ENCODE measurements around the gene KRT80. TPM values are rescaled to one million over a fixed set of nuclear protein-coding genes. Genes with fewer than 3 reads are reported as not detected.
A peak's percentile ranks its signal among the peaks of the same experiment; 100 is the strongest.

The KRT80 gene
- polyA plus RNA-seq, 3 donors, result 0.18 to 0.52 (median 0.37) TPM

DNA sequence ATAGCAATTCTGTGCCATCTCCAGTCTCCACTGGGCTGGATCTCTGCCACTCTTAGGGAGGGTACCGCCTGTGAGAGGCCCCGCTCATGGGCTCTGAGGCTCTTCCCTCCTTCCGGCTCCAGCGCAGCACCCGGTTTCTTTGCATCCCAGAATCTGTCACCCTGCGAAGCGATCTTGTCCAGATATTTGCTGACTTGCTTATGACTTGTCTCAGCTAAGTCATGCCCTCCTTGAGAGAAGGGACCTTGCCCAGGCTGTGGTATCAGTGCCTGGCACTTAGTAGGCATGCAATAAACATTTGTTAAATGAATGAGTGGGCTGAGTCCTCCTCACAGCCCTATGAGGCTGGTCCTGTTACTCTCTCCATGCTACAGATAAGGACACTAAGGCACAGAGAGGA, 13.4 kb downstream of the KRT80 start:
- no peak overlapping the region for H2AFZ ChIP-seq (ENCODE audit: insufficient read depth, low read depth, low read length, poor library complexity, severe bottlenecking)
- H3K4me3 ChIP-seq (replicated peaks in 1 of 3; ENCODE audit: low read depth in 2 of 3, low read length in 3 of 3), result no peak overlapping the region
- H3K9me3 ChIP-seq (replicated peaks in 1 of 2; ENCODE audit: control insufficient read depth in 1 of 2, insufficient read depth in 1 of 2, low read length in 2 of 2), result no peaks in the 10 kb centered on the region
- H3K4me2 ChIP-seq (replicated peaks; ENCODE audit: extremely low read depth, low read length, poor library complexity, severe bottlenecking), result no peak overlapping the region
- no peaks in the 10 kb centered on the region for H3K36me3 ChIP-seq (replicated peaks in 1 of 2; ENCODE audit: control insufficient read depth in 1 of 2, insufficient read depth in 2 of 2, low read length in 2 of 2)
- no peak overlapping the region for H3K4me3 Mint-ChIP-seq
- no peak overlapping the region for H3K9ac ChIP-seq (ENCODE audit: insufficient read depth, low read length, poor library complexity, severe bottlenecking)
- WGBS (ENCODE audit: insufficient coverage), result 88% methylated on average over 6 of the region's 7 CpGs
- H4K20me1 ChIP-seq (ENCODE audit: insufficient read depth, low read length), result no peaks in the 10 kb centered on the region
- H3K27ac Mint-ChIP-seq, result no peak overlapping the region
- peaks cover 25% of the 10 kb centered on the region for H3K4me1 Mint-ChIP-seq
- no peaks in the 10 kb centered on the region for H3K27me3 ChIP-seq (ENCODE audit: control insufficient read depth in 2 of 2, insufficient read depth in 2 of 2, low read length in 2 of 2)
- intact Hi-C loops (cut with micrococcal nuclease), result no loop called here
- TF ChIP-seq, protein P1, sequence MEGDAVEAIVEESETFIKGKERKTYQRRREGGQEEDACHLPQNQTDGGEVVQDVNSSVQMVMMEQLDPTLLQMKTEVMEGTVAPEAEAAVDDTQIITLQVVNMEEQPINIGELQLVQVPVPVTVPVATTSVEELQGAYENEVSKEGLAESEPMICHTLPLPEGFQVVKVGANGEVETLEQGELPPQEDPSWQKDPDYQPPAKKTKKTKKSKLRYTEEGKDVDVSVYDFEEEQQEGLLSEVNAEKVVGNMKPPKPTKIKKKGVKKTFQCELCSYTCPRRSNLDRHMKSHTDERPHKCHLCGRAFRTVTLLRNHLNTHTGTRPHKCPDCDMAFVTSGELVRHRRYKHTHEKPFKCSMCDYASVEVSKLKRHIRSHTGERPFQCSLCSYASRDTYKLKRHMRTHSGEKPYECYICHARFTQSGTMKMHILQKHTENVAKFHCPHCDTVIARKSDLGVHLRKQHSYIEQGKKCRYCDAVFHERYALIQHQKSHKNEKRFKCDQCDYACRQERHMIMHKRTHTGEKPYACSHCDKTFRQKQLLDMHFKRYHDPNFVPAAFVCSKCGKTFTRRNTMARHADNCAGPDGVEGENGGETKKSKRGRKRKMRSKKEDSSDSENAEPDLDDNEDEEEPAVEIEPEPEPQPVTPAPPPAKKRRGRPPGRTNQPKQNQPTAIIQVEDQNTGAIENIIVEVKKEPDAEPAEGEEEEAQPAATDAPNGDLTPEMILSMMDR (IDR thresholded peaks at IDR 0.05), result no peak
- peaks cover 0 to 12% (median 2%) of the 10 kb centered on the region in 3 donors for H3K27me3 Mint-ChIP-seq (ENCODE audit: low read depth in 3 of 3)
- peaks cover 11 to 24% of the 10 kb centered on the region in 2 donors for H3K4me1 ChIP-seq (ENCODE audit: control insufficient read depth in 1 of 2, insufficient read depth in 2 of 2, low read length in 2 of 2)
- peaks cover 0 to 2% (median 0%) of the 10 kb centered on the region in 7 donors for H3K9me3 Mint-ChIP-seq
- H3K27ac ChIP-seq (ENCODE audit: low read depth in 1 of 2, low read length in 2 of 2), result no peak overlapping the region
- H3K36me3 Mint-ChIP-seq, result peaks cover 3 to 4% of the 10 kb centered on the region in 2 donors
- no peak for DNase-seq
- no peaks in the 10 kb centered on the region for H3K79me2 ChIP-seq (ENCODE audit: insufficient read depth, low read length)

DNA sequence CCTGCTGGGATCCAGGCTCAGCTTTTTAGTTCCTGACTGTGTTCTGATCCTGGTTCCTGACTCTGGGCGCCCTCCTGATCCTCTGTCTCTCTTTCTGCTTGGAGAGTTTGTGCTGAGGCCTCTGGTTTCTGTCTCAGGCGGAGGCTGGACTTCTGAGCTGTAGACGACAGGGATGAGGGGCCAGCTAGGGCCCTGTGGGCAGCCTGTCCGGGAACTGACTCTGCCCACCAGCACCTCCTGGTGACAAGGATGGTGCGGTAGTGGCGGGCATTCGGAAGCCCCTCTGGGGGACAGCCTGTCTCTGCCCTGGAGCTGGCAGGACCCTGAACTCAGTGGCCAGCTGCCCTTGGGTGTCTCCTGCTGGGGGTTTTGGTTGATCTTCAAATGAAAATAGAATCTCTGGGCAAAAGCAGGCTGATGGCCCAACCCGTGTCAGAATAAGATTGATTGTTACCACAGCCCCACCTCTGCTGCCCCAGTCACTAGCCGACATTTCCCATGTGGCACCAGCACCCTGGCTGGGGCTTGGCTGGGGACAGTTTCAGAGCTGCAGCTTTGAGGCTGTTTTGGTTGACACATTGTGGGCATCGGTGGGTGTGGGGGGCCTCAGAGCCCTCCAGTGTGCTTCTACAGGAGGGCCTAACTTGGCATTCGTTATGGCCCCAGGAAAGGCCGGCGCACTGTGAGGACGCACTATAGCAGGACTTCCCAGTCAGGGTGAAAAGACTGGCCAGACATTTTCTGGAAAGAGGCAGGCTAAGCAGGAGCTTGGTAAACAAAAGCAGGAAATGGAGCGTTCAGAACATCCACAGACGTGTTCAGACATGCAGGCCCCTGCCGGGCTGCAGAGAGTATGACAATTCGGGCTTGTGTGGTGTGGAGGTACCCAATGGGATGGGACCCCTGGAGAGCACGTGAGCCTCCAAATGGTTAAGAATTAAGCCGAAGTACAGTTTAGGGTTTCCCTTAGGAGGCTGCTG, 16.2 kb downstream of the KRT80 start:
- 67% methylated on average over 18 of the region's 20 CpGs for WGBS (ENCODE audit: insufficient coverage)
- Mint-ChIP-seq H3K4me3 (no peak overlapping the region), H3K36me3 (peaks cover 3 to 4% of the 10 kb centered on the region in 2 donors), H3K9me3 (peaks cover 0 to 2% (median 0%) of the 10 kb centered on the region in 7 donors), H3K4me1 (peaks cover 30% of the 10 kb centered on the region), H3K27me3 (ENCODE audit: low read depth in 3 of 3) (peaks cover 0 to 9% (median 2%) of the 10 kb centered on the region in 3 donors), H3K27ac (peak overlapping the region in 4 of 7 donors; percentile 28 to 84 (median 36))
- H3K4me1 ChIP-seq (ENCODE audit: control insufficient read depth in 1 of 2, insufficient read depth in 2 of 2, low read length in 2 of 2), result peaks cover 18 to 31% of the 10 kb centered on the region in 2 donors
- DNase-seq, result no peak
- H3K36me3 ChIP-seq (replicated peaks in 1 of 2; ENCODE audit: control insufficient read depth in 1 of 2, insufficient read depth in 2 of 2, low read length in 2 of 2), result no peaks in the 10 kb centered on the region
- H3K27ac ChIP-seq (ENCODE audit: low read depth in 1 of 2, low read length in 2 of 2), result peak overlapping the region; percentile 8 to 58
- H3K4me2 ChIP-seq (replicated peaks; ENCODE audit: extremely low read depth, low read length, poor library complexity, severe bottlenecking), result no peak overlapping the region
- intact Hi-C loops (cut with micrococcal nuclease), result no loop called here
- H3K79me2 ChIP-seq (ENCODE audit: insufficient read depth, low read length), result no peaks in the 10 kb centered on the region
- H3K9me3 ChIP-seq (replicated peaks in 1 of 2; ENCODE audit: control insufficient read depth in 1 of 2, insufficient read depth in 1 of 2, low read length in 2 of 2), result no peaks in the 10 kb centered on the region
- H3K9ac ChIP-seq (ENCODE audit: insufficient read depth, low read length, poor library complexity, severe bottlenecking), result no peak overlapping the region
- H3K4me3 ChIP-seq (replicated peaks in 1 of 3; ENCODE audit: low read depth in 2 of 3, low read length in 3 of 3), result no peak overlapping the region
- TF ChIP-seq, protein P1 (IDR thresholded peaks at IDR 0.05), result no peak
- H2AFZ ChIP-seq (ENCODE audit: insufficient read depth, low read depth, low read length, poor library complexity, severe bottlenecking), result no peak overlapping the region
- H4K20me1 ChIP-seq (ENCODE audit: insufficient read depth, low read length), result no peaks in the 10 kb centered on the region
- H3K27me3 ChIP-seq (ENCODE audit: control insufficient read depth in 2 of 2, insufficient read depth in 2 of 2, low read length in 2 of 2), result no peaks in the 10 kb centered on the region
